ENCODE results near the gene TMEM175. TPM values are rescaled to one million over a fixed set of nuclear protein-coding genes. Genes with fewer than 3 reads are reported as not detected.

TMEM175 gene
- total RNA-seq, 1 experiment from 2014 or later: 10.0 TPM

DNA sequence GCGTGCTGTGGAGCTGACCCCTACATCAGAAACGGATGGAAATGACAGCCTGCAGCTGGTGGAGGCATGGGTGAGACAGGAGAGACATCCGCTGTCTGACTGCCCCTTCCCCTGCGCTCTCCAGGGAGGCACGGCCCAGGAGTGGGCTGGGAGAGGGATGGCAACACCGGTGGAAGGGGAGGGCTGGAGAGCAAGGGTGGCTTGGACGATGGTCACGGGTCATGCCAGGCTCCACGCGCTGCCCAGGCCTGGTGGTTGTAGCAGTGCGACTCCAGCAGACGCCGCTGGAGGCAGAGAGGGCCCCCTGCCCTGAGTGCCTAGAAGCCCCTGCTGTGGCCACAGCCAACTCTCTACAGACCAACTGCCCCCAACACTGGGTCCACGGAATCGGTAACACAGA lies 48.0 kb upstream of the TMEM175 start:
- CTCF ChIA-PET: no interaction called here
- TF ChIP-seq, protein P1, sequence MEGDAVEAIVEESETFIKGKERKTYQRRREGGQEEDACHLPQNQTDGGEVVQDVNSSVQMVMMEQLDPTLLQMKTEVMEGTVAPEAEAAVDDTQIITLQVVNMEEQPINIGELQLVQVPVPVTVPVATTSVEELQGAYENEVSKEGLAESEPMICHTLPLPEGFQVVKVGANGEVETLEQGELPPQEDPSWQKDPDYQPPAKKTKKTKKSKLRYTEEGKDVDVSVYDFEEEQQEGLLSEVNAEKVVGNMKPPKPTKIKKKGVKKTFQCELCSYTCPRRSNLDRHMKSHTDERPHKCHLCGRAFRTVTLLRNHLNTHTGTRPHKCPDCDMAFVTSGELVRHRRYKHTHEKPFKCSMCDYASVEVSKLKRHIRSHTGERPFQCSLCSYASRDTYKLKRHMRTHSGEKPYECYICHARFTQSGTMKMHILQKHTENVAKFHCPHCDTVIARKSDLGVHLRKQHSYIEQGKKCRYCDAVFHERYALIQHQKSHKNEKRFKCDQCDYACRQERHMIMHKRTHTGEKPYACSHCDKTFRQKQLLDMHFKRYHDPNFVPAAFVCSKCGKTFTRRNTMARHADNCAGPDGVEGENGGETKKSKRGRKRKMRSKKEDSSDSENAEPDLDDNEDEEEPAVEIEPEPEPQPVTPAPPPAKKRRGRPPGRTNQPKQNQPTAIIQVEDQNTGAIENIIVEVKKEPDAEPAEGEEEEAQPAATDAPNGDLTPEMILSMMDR (conservative IDR thresholded peaks at IDR 0.05; ENCODE audit: low read depth, low read length): no peak
- TF ChIP-seq EZH2 (IDR thresholded peaks at IDR 0.05; ENCODE audit: borderline replicate concordance, low read depth, low read length, poor library complexity, severe bottlenecking): no peak
- no TSS peak for BruUV-seq (replicated peaks)
- Histone ChIP-seq H3K27ac (ENCODE audit: low read depth, low read length, poor library complexity, severe bottlenecking) (no peak overlapping the region), H3K36me3 (ENCODE audit: insufficient read depth, low read length, poor library complexity, severe bottlenecking) (peaks cover 4% of the 10 kb centered on the region), H3K9me3 (ENCODE audit: low read depth, low read length, poor library complexity, severe bottlenecking) (no peaks in the 10 kb centered on the region), H3K4me3 (ENCODE audit: low read depth, low read length, poor library complexity, severe bottlenecking) (no peak overlapping the region), H3K27me3 (replicated peaks; ENCODE audit: insufficient read depth, low read depth, low read length, poor library complexity) (no peaks in the 10 kb centered on the region), H3K4me1 (ENCODE audit: insufficient read depth, low read length, poor library complexity, severe bottlenecking) (no peaks in the 10 kb centered on the region)
- intact Hi-C loops (cut with micrococcal nuclease; ENCODE audit: unreplicated experiment): no loop called here
- DNase-seq (ENCODE audit: low spot score): no peak
- POLR2A ChIA-PET (ENCODE audit: low non-redundant PET): no interaction called here

DNA sequence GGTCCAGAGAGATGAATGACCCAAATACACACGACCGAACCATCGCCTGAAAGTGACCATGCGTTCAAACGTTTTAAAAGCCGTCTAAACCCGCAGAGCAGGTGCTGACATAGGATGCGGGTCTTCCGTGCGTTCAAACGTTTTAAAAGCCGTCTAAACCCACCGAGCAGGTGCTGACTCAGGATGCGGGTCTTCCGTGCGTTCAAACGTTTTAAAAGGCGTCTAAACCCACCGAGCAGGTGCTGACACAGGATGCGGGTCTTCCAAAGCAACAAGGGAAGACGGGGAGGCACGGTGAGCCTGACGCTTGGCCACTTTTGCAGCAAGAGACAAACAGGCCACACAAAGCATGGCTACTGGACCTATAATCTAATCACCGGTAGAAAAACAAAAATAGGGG lies 47.4 kb upstream of the TMEM175 start:
- no peaks in the 10 kb centered on the region for H3K27me3 ChIP-seq (replicated peaks; ENCODE audit: insufficient read depth, low read depth, low read length, poor library complexity)
- H3K9me3 ChIP-seq (ENCODE audit: low read depth, low read length, poor library complexity, severe bottlenecking): no peaks in the 10 kb centered on the region
- no TSS peak for BruUV-seq (replicated peaks)
- no peak overlapping the region for H3K4me3 ChIP-seq (ENCODE audit: low read depth, low read length, poor library complexity, severe bottlenecking)
- no peaks in the 10 kb centered on the region for H3K4me1 ChIP-seq (ENCODE audit: insufficient read depth, low read length, poor library complexity, severe bottlenecking)
- no peak overlapping the region for H3K27ac ChIP-seq (ENCODE audit: low read depth, low read length, poor library complexity, severe bottlenecking)
- ChIA-PET CTCF (no interaction called here), POLR2A (ENCODE audit: low non-redundant PET) (no interaction called here)
- H3K36me3 ChIP-seq (ENCODE audit: insufficient read depth, low read length, poor library complexity, severe bottlenecking): peaks cover 4% of the 10 kb centered on the region
- intact Hi-C loops (cut with micrococcal nuclease; ENCODE audit: unreplicated experiment): no loop called here
- DNase-seq (ENCODE audit: low spot score): no peak
- TF ChIP-seq EZH2 (IDR thresholded peaks at IDR 0.05; ENCODE audit: borderline replicate concordance, low read depth, low read length, poor library complexity, severe bottlenecking): no peak
- TF ChIP-seq, protein P1 (conservative IDR thresholded peaks at IDR 0.05; ENCODE audit: low read depth, low read length): no peak

GRCh38 chr4:885353-885752 lies 46.9 kb upstream of the TMEM175 start:
- DNase-seq (ENCODE audit: low spot score): no peak
- peaks cover 4% of the 10 kb centered on the region for H3K36me3 ChIP-seq (ENCODE audit: insufficient read depth, low read length, poor library complexity, severe bottlenecking)
- H3K4me1 ChIP-seq (ENCODE audit: insufficient read depth, low read length, poor library complexity, severe bottlenecking): no peaks in the 10 kb centered on the region
- CTCF ChIA-PET: no interaction called here
- H3K27ac ChIP-seq (ENCODE audit: low read depth, low read length, poor library complexity, severe bottlenecking): no peak overlapping the region
- no peaks in the 10 kb centered on the region for H3K27me3 ChIP-seq (replicated peaks; ENCODE audit: insufficient read depth, low read depth, low read length, poor library complexity)
- TF ChIP-seq EZH2 (IDR thresholded peaks at IDR 0.05; ENCODE audit: borderline replicate concordance, low read depth, low read length, poor library complexity, severe bottlenecking): no peak
- TF ChIP-seq, protein P1 (conservative IDR thresholded peaks at IDR 0.05; ENCODE audit: low read depth, low read length): no peak
- H3K9me3 ChIP-seq (ENCODE audit: low read depth, low read length, poor library complexity, severe bottlenecking): no peaks in the 10 kb centered on the region
- H3K4me3 ChIP-seq (ENCODE audit: low read depth, low read length, poor library complexity, severe bottlenecking): no peak overlapping the region
- intact Hi-C loops (cut with micrococcal nuclease; ENCODE audit: unreplicated experiment): no loop called here
- POLR2A ChIA-PET (ENCODE audit: low non-redundant PET): no interaction called here
- BruUV-seq (replicated peaks): no TSS peak
